Panc1 (cell line): ENCODE measurements around the gene MEA1. TPM values are rescaled to one million over a fixed set of nuclear protein-coding genes. Genes with fewer than 3 reads are reported as not detected.

Source experiments
- ATAC-seq: fragments of 200-7000 bp; cut with Tn5 transposase; 2 replicates; pipeline ENCODE4 v1.9.1; 2020; ENCODE audit warnings: mild to moderate bottlenecking, moderate library complexity
- BruUV-seq: library from RNA; stranded (reverse); fragments of 400-500 nt; replicated peaks from 2 replicates; lab custom pipeline; 2021; lab: Mats Ljungman, UMichigan
- CTCF ChIA-PET: fragments of 300-600 bp; sonication (Branson Sonifier 250); formaldehyde crosslinking; loops from one replicate; lab custom pipeline; 2022; ENCODE audit warnings: antibody characterized with exemption; lab: Charles Lee
- POLR2A ChIA-PET: fragments of 300-600 bp; sonication (Branson Sonifier 250); formaldehyde crosslinking; loops from one replicate; lab custom pipeline; 2022; ENCODE audit warnings: antibody characterized with exemption; lab: Charles Lee
- DNase-seq: peaks from one replicate; pipeline ENCODE4 v3.0.0-alpha.2; 2010; ENCODE audit warnings: low read depth, low spot score
- H3K27ac ChIP-seq: 2 replicates; pipeline ENCODE4 v1.5.1; 2011; ENCODE audit warnings: mild to moderate bottlenecking, low read length, inconsistent platforms
- H3K27me3 ChIP-seq: fragments of 200-500 bp; sonication (Bioruptor generic); 2 replicates; pipeline ENCODE4 v1.6.0; 2014; ENCODE audit warnings: low read length, inconsistent platforms; ENCODE audit not compliant: control insufficient read depth, insufficient read depth
- H3K36me3 ChIP-seq: fragments of 200-500 bp; sonication (Bioruptor generic); 2 replicates; pipeline ENCODE4 v1.5.1; 2014; ENCODE audit warnings: inconsistent platforms, mild to moderate bottlenecking, low read length, moderate library complexity; ENCODE audit not compliant: control insufficient read depth, insufficient read depth
- H3K4me1 ChIP-seq: 2 replicates; pipeline ENCODE4 v1.5.1; 2011; ENCODE audit warnings: inconsistent platforms, mild to moderate bottlenecking, low read length, moderate library complexity; ENCODE audit not compliant: control insufficient read depth, insufficient read depth
- H3K4me3 ChIP-seq, 2 experiments: 2 replicates each; pipeline ENCODE4 v1.5.1; 2011 to 2012; ENCODE audit warnings: low read depth in 2 of 2, low read length in 2 of 2, mild to moderate bottlenecking in 2 of 2, inconsistent platforms in 1 of 2, moderate library complexity in 1 of 2
- H3K9me3 ChIP-seq: fragments of 200-500 bp; sonication (Bioruptor generic); 2 replicates; pipeline ENCODE4 v1.5.1; 2014; ENCODE audit warnings: low read depth, mild to moderate bottlenecking, inconsistent platforms, low read length, moderate library complexity; ENCODE audit not compliant: control insufficient read depth, insufficient read depth
- POLR2AphosphoS5 ChIP-seq: IDR thresholded peaks from 2 replicates; pipeline ENCODE4 v1.6.1; 2012; ENCODE audit warnings: mild to moderate bottlenecking, low read depth, low read length, moderate library complexity
- REST ChIP-seq, 2 experiments: IDR thresholded peaks; 2 replicates each; pipeline ENCODE4 v1.6.1; 2011 to 2012; ENCODE audit warnings: low read depth in 2 of 2, control low read depth in 1 of 2, low read length in 1 of 2, mild to moderate bottlenecking in 1 of 2, moderate library complexity in 1 of 2; ENCODE audit not compliant: insufficient read depth in 1 of 2
- SIN3A ChIP-seq: IDR thresholded peaks from 2 replicates; pipeline ENCODE4 v1.6.1; 2012; ENCODE audit warnings: low read depth, mild to moderate bottlenecking, low read length, moderate library complexity, borderline replicate concordance; ENCODE audit not compliant: insufficient read depth
- TCF7L2 ChIP-seq: IDR thresholded peaks from 2 replicates; pipeline ENCODE4 v1.6.1; 2011; ENCODE audit warnings: mild to moderate bottlenecking, low read depth, low read length, inconsistent platforms
- in situ Hi-C: cut with HindIII; loops from 2 replicates; pipeline ENCODE4 v1.10.0; 2016; ENCODE audit warnings: low sequenced_read_pairs, low pct_unique_long_range_greater_than_20kb
- intact Hi-C: fragments of 100-400 bp; cut with micrococcal nuclease; formaldehyde crosslinking; loops from one replicate; pipeline ENCODE4 v1.10.0; 2022; ENCODE audit not compliant: unreplicated experiment
- total RNA-seq: library from RNA; stranded (reverse); gene quantifications from one replicate; pipeline ENCODE4 v1.2.1, GENCODE V29; 2021; ENCODE audit not compliant: unreplicated experiment
- TF ChIP-seq, protein P1 (sequence below): fragments of 450-650 bp; IDR thresholded peaks from 2 replicates; pipeline ENCODE4 v1.5.1; 2017; ENCODE audit warnings: mild to moderate bottlenecking

The MEA1 gene
- total RNA-seq, 1 experiment from 2014 or later = 111 TPM

DNA sequence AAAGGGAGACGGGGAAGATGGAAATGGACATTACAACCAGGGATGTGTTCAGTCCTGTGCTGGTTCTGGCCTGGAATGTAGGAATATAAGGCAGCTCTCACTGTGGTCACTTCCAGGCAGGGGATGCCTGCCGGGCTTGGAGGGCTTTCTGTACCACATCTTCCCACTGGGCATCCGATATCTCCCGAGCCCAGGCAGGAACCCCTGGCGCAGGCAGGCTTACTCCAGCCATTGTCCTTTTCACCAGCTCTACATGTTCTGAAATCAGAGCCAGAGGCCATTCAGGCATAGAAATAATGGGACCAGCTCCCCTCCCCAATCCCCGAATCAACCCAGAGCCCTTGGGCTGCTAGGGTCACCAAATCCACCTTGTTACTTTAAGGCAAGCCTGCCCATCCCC, 1.4 kb downstream of the MEA1 start:
- Histone ChIP-seq H3K27me3 (no peaks in the 10 kb centered on the region), H3K4me3 (peak overlapping the region; percentile 80 to 87), H3K4me1 (peaks cover 20% of the 10 kb centered on the region), H3K27ac (peak overlapping the region; percentile 71), H3K9me3 (no peaks in the 10 kb centered on the region), H3K36me3 (peaks cover 22% of the 10 kb centered on the region)
- TF ChIP-seq POLR2AphosphoS5 = no peak
- TF ChIP-seq REST (IDR thresholded peaks at IDR 0.05; ENCODE audit: insufficient read depth in 1 of 2, low read depth in 2 of 2, low read length in 1 of 2) = no peak
- TF ChIP-seq, protein P1, sequence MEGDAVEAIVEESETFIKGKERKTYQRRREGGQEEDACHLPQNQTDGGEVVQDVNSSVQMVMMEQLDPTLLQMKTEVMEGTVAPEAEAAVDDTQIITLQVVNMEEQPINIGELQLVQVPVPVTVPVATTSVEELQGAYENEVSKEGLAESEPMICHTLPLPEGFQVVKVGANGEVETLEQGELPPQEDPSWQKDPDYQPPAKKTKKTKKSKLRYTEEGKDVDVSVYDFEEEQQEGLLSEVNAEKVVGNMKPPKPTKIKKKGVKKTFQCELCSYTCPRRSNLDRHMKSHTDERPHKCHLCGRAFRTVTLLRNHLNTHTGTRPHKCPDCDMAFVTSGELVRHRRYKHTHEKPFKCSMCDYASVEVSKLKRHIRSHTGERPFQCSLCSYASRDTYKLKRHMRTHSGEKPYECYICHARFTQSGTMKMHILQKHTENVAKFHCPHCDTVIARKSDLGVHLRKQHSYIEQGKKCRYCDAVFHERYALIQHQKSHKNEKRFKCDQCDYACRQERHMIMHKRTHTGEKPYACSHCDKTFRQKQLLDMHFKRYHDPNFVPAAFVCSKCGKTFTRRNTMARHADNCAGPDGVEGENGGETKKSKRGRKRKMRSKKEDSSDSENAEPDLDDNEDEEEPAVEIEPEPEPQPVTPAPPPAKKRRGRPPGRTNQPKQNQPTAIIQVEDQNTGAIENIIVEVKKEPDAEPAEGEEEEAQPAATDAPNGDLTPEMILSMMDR = no peak
- TF ChIP-seq TCF7L2 = no peak
- no peak for TF ChIP-seq SIN3A
- in situ Hi-C loops = no loop called here
- ChIA-PET POLR2A (interaction anchor here (0.6 kb wide), 1 partner anchor 37 kb away, joined by 5 read pairs; no protein-coding TSS in a partner anchor), CTCF (no interaction called here)
- intact Hi-C loops = loop anchor here (5.0 kb wide), 1 partner anchor 110 kb away; no protein-coding TSS in a partner anchor
- BruUV-seq = no TSS peak
- ATAC-seq (no peak), DNase-seq (no peak)

DNA sequence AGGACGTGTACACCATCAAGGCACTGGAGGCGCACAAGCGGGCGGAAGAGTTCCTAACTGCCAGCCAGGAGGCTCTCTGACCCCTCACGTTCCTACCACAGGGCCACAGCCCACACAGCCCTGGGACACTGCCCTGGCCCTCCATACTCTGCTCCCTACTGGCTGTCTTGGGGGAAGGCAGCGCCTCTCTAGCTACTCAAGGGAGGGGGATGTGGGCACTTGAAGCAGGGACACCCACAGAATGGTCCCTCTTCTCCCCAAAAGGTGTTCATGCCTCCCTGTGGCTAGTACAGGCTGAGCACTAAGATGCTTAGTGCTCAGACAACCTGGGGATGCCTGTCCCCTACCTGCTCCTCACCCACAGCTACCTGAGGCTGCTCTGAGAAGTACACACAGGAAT, 2.5 kb downstream of the MEA1 start:
- H3K4me1 ChIP-seq = peaks cover 18% of the 10 kb centered on the region
- no peaks in the 10 kb centered on the region for H3K27me3 ChIP-seq
- ChIA-PET POLR2A (no interaction called here), CTCF (interaction anchor here (0.7 kb wide), 1 partner anchor 82 kb away, joined by 4 read pairs; the partner anchor contains the start of gene CNPY3)
- in situ Hi-C loops = no loop called here
- peaks cover 23% of the 10 kb centered on the region for H3K36me3 ChIP-seq
- BruUV-seq = no TSS peak
- intact Hi-C loops = loop anchor here (5.0 kb wide), 1 partner anchor 109 kb away; no protein-coding TSS in a partner anchor
- H3K4me3 ChIP-seq = no peak overlapping the region
- no peak for ATAC-seq
- no peaks in the 10 kb centered on the region for H3K9me3 ChIP-seq
- no peak overlapping the region for H3K27ac ChIP-seq
- no peak for DNase-seq
- TF ChIP-seq, protein P1 = no peak
- no peak for TF ChIP-seq POLR2AphosphoS5
- no peak for TF ChIP-seq TCF7L2
- no peak for TF ChIP-seq REST (IDR thresholded peaks at IDR 0.05; ENCODE audit: insufficient read depth in 1 of 2, low read depth in 2 of 2, low read length in 1 of 2)
- no peak for TF ChIP-seq SIN3A
